ENCODE data around the gene QSOX2.

QSOX2 gene

DNA sequence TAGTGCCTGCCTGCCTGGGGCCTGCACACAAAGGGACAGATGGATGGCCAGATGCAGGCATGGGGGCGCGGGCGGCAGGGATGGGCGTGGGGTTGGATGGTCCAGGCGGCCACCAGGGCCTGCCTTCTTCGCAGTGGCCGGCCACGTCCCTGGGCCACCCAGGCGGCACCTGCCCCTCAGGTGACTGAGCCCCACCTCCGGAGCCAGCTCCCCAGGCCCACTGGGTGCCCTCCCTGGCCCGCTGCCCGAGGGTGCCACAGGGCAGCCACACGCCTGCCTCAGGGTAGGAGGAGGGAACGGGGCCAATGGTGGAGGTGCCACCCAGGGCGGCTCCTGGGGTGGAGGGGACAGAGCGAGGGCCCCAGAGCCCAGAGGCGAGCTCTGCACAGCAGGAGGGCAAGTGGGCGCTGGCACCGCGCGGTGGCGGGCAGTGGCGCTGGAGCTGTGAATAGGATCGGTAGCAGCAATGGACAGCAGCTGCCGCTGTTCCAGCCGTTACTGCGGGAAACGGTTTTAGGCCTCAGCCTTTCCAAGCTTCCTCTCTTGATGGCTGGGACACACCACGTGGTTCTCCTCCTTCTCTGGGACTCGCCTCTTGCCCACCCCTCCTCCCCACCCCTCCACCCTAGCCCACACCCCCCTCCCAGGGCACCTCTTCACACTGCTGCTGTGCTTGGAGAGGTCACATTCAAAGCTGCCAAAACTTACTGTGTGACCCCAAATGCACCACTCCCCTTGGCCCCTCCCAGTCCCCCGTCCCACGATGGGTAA is 59.8 kb downstream of the QSOX2 start:
- FAIRE-seq = no peak

DNA sequence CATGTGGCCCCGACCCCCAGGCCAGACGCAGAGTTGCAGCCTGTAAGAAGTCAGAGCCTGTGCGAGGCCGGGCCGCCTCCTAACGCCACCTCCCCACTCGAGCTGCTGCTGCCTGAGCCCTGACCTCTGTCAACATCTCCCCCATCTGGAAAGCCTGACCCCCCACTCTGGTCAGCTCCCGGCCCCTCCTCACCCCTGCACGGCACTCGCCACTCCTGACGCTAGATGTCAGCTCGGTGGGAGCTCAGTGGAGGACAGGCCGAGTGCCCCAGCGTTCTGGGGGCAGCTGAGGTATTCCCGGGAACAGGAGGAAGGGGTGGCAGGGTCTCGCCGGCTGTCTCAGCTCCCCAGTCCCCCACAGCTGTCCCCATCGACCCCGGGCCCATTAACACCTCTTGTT is 60.5 kb downstream of the QSOX2 start:
- no peak for FAIRE-seq

DNA sequence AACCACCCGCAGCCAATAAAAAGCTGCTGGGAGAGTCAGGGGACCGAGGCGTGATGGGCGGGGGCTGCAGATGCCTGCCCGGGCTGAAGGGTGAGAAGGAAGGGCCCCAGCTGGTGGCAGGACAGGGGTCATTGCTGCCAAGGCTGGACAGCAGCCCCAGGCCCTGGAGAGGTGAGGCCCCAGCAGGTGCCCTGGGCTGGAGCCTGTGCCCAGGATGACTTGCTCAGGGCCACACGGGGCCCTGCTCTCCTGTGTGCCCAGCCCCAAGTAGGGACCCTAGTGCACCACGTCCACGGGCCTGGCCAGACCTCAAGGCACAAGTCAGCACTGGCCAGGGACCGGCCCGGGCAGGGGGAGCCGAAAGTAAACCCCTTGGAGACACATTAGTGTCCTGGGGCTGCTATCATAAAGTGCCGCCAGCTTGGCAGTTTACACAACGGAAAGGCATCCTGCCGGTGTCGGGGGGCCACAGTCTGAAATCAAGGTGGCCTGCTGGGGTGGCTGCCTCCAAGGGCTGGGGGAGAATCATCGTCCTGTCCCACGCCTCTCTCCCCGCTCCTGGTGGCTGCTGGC is 62.7 kb downstream of the QSOX2 start:
- no peak for FAIRE-seq

DNA sequence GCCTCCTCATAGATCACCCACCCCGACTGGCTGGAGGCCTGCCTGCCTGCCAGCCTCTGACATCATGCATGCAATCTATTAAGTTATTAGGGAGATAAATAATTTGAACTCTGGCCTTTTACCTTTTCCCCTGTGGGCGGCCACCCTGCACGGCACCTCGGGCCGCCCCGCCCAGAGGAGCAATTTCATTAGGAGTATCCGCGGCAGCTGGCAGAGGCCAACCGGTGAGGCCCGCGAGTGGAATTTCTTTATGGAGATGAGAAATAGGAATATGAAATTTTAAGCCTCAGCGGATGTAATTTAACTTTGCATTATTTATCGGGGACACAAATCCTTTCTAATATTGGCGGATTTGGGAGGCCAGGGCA is 63.2 kb downstream of the QSOX2 start:
- FAIRE-seq = no peak

DNA sequence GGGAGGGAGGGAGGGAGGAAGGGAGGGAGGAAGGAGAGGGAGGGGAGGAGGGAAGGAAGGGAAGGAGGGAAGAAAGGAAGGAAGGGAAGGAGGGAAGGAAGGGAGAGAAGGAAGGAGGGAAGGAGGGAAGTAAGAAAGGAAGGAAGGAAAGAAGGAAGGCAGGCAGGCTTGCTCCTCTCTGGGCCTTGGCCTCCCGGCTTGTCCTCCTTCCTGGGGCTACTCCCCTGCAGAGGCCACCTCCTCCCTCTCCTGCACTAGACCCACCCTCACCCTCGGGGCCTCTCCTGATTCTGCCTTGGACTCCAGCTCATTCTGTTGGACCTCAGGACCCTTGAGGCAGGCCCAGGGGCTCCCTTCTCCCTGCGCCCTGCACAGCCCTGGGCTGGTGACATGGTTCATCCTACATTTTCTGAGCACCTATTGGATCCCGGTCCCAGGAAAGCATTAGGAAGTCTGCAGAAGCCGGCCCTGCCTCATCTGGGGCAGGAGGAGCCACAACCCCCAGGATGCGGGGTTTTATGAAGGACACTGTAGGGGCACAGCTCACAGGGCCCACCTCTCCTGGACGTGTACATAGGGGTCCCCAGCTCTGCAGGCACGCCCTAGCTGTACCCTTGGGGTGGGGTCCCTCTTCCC is 63.7 kb downstream of the QSOX2 start:
- FAIRE-seq = no peak

DNA sequence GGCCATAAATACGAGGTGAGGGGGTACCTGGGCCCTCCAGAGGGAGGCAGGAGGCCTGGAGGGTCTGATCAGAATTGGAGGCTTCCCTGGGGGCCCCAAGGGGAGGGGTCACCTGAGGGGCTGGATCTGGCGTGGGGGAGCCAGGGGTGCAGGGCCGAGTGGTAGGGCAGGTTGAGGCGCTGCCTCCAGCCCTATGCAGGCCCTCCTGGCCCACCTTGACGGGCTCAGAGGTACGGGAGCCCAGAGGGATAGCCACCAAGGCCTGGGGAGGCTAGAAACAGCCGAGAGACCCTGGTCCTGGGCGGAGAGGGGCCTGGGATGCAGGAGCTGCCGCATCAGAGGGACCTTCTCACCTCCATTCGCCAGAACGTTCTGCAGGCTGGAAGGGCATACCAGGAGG is 65.0 kb downstream of the QSOX2 start:
- FAIRE-seq = no peak

DNA sequence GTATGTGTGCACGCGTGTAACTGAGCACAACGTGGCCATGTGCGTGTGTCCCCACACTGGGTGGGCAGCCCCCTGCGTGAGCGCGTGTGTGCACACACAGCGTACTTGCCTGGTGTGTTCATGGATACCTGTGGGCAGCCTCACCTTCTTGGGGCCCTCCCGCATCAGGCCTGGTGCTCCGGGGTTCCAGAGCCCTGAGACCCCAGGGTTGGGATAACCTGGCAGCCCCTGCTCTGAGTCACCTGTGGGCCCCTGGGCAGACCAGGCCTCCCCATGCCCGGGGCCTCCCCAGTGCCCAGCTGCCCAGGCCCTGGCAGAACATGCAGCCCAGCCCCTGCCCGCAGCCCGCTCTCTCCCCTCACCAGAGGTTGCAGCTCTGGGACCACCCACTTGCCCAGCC is 65.9 kb downstream of the QSOX2 start:
- no peak for FAIRE-seq

DNA sequence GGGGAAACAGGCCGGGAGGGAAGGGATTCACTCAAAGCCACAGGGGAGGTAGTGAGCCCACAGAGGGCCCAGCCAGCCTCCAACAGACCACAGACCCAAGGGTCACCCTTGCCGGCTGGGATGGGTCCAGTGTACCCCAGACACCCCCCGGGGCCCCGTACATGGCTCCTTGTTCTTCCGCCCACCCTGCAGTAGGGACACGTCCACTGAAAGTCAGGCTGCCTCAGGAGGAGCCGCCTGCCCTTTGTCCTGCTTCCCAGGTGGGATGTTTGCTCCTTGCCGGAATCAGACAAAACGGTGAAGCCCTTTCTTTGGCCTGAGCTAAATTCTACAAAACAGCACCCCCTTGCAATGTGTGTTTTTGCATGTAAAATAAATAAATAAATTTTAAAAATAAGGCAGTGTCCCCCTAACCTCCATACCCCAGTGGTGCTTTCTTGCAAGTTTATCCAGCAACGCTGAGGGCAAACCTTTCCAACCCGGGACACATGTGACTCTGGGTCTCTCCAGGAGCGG is 66.5 kb downstream of the QSOX2 start:
- no peak for FAIRE-seq

DNA sequence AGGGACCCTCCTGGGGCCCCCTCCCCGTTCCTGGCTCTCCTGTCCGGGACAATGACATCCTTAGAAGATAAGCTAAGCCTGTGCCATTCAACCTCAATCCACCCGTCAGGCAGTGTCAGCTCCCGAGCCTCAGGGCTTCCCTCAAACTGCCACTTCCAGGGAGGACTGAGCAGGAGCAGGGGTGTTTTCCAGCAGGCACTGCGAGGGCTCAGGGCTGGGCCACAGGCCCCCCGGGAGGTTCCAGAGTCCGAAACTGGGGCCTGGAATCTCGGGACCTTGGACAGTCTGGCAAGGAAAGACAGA is 66.9 kb downstream of the QSOX2 start:
- FAIRE-seq = no peak

DNA sequence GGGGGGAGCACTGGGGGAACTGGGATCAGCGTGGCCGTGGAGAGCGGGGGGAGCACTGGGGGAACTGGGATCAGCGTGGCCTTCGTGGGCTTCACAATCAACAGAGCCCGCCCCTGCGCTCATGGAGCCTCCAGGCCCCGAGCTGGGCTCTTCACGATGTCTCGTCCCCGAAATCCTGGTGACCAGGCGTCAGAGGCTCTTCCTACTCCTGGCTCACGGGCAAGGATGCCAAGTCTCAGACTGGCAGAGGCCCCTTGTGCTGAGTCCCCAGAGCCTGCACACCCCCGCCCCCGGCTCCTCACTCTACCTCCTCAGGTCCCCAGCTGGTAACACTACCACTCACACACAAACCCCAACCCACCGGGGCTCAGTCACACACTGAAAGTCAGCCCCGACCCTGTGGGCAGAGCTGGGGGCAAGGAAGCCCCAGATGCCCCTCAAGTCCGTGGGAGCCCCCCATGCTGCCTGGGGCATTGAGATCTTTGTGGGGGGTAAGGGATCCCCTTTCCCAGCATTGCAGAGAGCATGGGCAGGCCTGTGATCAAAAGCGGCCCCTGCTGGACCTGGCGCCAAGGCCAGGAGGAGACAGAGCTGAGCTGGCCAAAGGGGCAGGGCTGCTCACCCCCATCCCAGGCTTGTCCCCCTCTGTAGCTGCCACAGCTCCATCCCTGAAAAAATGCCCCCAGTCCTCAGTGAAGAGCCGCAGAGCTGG is 67.4 kb downstream of the QSOX2 start:
- no peak for FAIRE-seq

DNA sequence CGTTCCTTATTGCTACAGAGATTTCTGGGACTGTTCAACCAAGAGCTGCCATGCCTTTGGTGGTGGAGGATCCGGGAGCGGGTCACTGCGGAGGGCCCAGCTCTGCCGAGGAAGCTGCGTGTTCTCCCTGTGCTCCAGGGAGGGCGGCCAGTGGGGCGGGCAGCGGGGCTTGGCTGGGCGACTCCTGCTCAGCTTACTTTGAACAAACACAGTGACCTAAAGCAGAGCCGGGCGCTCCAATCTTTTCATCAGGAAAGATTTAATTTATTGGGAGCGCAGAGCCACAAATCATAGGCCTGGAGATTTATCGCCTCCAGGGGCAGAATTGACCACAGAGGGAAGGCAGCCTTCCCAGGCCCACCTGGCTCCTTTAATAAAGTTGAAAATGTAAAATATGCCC is 68.4 kb downstream of the QSOX2 start:
- FAIRE-seq = no peak

DNA sequence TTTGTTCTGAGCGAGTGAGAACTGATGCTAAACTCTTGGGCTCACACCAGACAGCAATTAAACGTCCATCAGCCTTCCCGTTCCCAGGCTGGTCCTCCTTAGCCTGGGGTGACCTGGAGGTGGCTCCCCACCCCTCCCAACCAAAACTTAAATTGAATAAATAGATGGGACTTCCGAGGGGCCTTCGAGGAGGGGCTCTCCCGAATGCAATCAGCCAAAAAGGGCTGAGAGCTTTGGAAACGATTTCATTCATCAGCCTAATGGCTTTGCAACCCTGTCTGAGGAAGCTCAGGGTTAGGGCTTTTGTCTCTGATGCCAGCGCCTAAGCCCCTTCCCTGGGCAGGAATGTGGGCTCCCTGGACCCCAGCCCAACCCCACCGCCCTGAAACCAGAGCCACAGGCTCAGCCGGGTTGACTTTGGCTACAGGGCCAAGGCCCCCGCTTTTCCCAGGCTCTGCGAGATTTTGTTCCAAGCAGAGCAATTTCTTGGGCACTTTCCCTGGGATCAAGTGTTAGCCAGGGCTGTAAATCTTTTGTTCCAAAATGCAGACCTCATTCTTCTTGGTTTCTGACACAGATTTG is 69.9 kb downstream of the QSOX2 start:
- no peak for FAIRE-seq

DNA sequence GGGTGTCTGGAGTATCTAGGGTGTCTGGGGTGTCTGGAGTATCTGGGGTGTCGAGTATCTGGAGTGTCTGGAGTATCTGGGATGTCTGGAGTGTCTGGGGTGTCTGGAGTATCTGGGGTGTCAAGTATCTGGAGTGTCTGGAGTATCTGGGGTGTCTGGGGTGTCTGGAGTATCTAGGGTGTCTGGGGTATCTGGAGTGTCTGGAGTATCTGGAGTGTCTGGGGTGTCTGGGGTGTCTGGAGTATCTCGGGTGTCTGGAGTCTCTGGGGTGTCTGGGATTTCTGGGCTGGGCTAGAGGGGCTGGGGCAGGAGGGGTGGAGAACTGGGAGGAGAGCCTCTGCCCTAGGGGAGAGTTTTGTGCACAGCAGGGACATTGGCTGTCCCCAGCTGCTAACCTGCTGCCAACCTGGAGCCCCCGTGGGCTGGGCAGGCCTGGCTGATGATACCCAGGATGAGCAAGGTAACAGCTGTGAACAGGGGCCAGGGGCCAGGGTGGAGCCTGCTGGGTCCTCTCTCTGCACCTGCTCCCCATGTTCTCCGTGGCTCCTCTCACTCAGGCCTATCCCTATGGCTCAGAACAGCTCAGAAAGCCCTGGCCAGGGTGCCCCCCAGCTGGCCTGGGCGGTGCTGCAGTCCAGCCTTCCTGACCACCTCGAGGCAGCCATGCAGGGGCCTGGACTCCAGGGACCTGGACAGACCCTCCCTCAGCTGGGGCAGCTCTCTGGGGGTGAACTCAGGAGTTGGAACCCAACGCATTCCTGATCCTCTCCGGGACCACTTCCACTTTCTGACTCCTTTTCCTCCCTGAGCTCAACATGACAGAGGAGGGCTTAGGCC is 70.6 kb downstream of the QSOX2 start:
- no peak for FAIRE-seq

DNA sequence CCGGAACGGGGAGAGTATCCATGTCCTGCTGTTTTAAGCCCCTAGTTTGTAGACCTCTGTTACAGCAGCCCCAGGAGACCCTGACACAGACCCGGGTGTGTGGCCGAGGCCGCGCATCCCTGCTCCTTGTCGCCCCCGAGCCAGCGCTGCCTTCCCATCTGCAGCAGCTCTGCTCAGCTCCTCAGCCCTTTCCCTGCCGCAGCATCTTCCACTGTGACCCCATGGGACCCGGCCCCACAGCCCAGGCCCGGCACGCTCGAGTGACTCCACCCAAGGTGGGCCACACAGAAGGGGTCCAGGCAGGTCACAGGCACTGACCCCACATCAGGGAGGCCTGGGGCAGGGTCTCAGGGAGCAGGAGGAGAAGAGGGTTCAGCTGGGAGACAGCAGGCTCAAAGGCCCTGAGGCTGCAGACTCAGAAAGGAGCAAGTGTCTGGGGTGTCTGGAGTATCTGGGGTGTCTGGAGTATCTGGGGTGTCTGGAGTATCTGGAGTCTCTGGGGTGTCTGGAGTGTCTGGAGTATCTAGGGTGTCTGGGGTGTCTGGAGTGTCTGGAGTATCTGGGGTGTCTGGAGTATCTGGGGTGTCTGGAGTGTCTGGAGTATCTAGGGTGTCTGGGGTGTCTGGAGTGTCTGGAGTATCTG is 71.8 kb downstream of the QSOX2 start:
- no peak for FAIRE-seq

DNA sequence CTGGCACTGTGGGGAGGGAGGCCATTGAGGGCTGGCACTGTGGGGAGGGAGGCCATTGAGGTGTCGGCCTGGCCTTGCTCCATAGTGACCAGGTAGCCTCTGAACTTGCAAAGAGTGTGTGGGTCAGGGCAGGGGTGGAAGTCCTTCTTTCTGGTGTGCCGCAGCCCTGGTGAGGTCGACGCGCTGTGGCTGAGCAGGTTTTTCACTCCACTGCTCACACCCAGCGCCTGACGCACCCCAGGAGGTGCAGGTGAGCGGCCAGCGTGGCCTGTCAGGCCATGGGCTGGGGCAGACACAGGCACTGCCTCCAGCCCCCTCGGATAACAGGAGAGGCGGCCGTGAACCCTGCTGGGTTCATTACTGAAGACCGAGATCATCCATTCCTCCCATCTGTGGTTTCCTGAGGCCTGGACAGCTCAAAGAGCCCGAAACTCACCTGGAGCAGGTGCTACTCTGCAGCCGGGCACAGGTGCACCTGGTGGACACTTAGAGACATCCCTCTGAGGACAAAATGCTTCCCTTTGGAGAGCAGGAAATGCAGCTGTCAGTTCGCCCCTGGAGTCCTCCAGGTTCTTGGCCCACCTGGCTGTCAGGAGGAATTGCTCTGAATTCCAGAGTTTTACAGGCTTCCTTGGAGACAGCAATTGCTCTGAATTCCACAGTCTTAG is 73.1 kb downstream of the QSOX2 start:
- FAIRE-seq = no peak

DNA sequence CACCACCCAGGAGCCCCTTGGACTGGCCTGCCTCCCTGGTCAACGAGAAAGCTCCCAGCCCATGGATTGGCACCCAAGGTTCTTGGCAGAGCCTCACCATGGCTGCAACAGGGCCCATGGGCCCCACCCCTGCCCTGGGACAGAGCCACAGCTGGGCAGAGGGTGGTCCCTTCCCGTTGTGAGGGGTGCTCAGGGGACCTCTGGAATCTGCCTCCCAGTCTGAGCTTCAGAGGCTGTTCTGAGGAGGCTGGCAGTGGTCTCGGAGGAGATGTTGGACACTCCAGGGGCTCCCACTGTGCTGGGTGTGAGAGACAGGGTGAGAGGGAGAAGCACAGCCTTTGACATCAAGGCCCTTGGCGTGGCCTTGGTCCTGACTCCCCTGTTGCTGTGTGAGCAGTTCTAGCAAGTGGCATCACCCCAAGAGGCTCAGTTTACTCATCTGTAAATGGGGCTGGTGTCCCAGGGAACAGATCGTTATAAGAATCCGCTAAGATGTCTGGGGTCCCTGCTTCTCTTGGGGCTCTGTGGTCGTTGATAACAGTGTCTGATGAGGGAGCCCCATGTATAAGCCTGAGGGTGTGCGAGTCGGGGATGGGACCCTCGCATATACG is 73.7 kb downstream of the QSOX2 start:
- no peak for FAIRE-seq

DNA sequence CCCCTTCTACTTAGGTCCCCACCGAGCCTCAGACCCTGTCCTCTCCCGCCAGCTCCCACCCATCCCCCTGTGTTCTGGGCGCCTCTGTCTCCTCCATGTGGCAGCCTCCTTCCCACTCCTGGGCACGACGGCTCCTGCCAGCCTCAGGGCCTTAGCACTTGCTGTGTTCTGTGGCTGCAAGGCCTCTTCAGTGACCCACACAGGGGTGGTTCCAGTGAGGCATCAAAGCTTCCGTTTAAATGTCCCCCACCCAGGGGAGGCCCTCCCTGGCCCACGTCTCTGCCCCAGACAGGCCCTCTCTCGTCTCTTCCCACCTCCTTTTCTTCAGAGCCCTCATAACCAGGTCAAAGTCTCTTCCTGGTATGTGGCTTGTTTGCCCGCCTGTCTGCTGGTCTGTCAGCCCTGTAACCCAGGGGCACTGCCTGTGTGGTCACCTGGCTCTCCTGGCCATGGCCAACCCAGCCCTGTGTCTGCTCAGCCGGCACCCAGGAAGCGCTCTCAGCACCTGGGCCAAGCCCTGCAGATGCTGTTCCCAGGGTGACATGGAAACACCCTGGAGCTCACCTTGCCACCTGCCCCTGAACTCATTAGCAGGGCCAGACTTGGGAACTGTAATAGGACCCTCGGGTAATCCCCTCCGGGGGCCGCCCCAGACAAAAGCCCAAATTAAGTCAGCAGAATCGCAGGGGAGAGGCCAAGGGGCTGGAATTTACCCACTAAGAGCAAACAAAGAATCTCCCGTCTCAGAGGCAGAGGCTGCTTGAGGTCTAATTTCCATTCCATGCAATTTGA is 74.4 kb downstream of the QSOX2 start:
- no peak for FAIRE-seq

DNA sequence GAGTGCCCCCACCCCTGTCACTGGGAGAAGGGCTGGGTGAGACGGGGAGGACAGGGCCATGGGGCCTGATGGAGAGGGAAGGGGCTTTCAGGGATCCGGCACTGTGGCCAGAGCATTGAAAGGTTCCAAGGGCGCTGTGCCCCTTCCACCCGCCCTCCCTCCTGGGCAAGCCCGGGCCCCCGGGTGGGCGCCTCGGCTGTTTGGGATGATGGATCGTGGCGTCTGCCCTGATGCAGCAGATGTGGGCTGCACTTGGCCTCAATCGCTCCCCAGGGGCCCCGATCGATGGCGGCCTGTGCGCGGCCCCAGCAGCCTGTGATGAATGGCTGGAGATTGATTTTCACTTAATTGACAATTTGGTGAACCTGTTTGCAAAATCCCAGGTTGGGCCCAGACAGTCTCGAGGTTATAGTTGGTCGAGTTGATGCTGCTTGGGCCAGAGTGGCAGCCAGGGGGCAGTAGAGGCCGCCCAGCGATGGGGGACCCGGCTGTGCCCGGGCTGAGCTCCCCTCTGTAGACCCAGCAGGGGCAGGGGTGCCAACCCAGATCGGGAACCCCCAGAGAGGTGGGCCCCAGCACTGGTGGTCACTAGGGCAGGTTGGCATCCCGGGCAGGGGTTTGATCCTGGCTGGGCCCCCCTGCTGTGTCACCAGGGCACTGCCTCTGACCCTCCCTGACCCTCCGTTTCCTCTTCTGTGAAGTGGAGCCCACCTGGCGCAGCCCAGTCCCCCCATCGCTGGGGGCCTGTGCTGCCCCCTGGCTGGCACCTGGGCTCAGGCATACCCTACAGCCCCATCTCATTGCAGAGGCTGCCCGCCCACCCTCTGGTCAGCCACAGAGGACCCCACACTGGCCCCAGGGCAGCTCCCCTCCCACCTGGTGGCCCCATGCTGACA is 75.4 kb downstream of the QSOX2 start:
- FAIRE-seq = no peak

DNA sequence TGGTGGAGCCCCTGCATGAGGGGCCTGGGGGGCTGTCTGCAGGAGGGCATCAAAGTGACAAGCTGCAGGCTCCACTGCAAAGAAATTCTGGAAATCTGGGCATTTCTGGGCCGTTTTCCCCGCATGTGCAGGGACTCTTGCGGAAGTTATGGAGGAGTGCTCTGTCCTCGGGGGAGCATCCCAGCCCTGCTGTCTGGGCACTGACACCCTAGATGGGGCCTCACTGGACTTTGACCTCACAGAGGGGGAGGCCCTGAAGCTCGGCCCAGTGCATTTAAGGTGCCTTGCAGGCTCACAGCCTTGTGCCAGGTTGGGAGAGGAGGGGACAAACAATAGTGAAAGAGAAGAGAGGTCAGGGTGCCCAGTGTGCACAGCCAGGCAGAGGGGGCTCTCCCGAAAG is 76.1 kb downstream of the QSOX2 start:
- FAIRE-seq = no peak
